OCI-LY7 (cell line): ENCODE measurements around the gene STEAP3. TPM values are rescaled to one million over a fixed set of nuclear protein-coding genes. Genes with fewer than 3 reads are reported as not detected.

ENCODE experiments used
- BruUV-seq: library from RNA; stranded (reverse); fragments of 400-500 nt; replicated peaks from 2 replicates; lab custom pipeline; 2021; lab: Mats Ljungman, UMichigan
- CTCF ChIA-PET: fragments of 300-600 bp; sonication (Branson Sonifier 250); formaldehyde crosslinking; loops from one replicate; lab custom pipeline; 2022; ENCODE audit warnings: antibody characterized with exemption; ENCODE audit not compliant: unreplicated experiment; lab: Charles Lee
- POLR2A ChIA-PET: fragments of 300-600 bp; sonication (Branson Sonifier 250); formaldehyde crosslinking; loops from one replicate; lab custom pipeline; 2022; ENCODE audit warnings: antibody characterized with exemption; lab: Charles Lee
- DNase-seq: peaks from one replicate; pipeline ENCODE4 v3.0.0-alpha.2; 2015; ENCODE audit warnings: low spot score
- H2AFZ ChIP-seq: fragments of 200-600 bp; sonication (generic), shearing (Covaris generic); 2 replicates; pipeline ENCODE4 v1.6.1; 2014; ENCODE audit warnings: mild to moderate bottlenecking, antibody characterized with exemption, low read length, moderate library complexity
- H3K27ac ChIP-seq: fragments of 200-600 bp; sonication (generic); 2 replicates; pipeline ENCODE4 v1.5.1; 2014; ENCODE audit warnings: mixed run types, low read depth, mild to moderate bottlenecking, moderate library complexity, low read length, inconsistent platforms; ENCODE audit not compliant: poor library complexity, severe bottlenecking
- H3K36me3 ChIP-seq: fragments of 200-600 bp; sonication (generic); 2 replicates; pipeline ENCODE4 v1.6.1; 2014; ENCODE audit warnings: mild to moderate bottlenecking, antibody characterized with exemption, low read length, moderate library complexity, mixed read lengths; ENCODE audit not compliant: insufficient read depth
- H3K4me1 ChIP-seq: fragments of 200-600 bp; sonication (generic); 2 replicates; pipeline ENCODE4 v1.5.1; 2014; ENCODE audit warnings: mild to moderate bottlenecking, low read length; ENCODE audit not compliant: insufficient read depth, poor library complexity, severe bottlenecking
- H3K4me2 ChIP-seq: fragments of 200-600 bp; sonication (generic); 2 replicates; pipeline ENCODE4 v1.6.1; 2014; ENCODE audit warnings: mild to moderate bottlenecking, low read length
- H3K4me3 ChIP-seq: fragments of 200-600 bp; sonication (generic); 2 replicates; pipeline ENCODE4 v1.5.1; 2014; ENCODE audit warnings: mild to moderate bottlenecking, low read depth, low read length; ENCODE audit not compliant: poor library complexity, severe bottlenecking
- H3K79me2 ChIP-seq: fragments of 200-600 bp; sonication (generic); 2 replicates; pipeline ENCODE4 v1.6.1; 2016; ENCODE audit warnings: low read depth, mild to moderate bottlenecking, low read length, moderate library complexity, mixed read lengths; ENCODE audit not compliant: insufficient read depth
- H3K9me2 ChIP-seq: fragments of 200-600 bp; sonication (generic); 2 replicates; pipeline ENCODE4 v1.6.1; 2016; ENCODE audit warnings: mild to moderate bottlenecking, low read length, mixed read lengths; ENCODE audit not compliant: insufficient read depth
- H3K9me3 ChIP-seq: fragments of 200-600 bp; sonication (generic); 2 replicates; pipeline ENCODE4 v1.6.1; 2014; ENCODE audit warnings: mild to moderate bottlenecking, mixed run types, low read length, mixed read lengths
- H4K20me1 ChIP-seq: fragments of 200-600 bp; sonication (generic); 2 replicates; pipeline ENCODE4 v1.6.1; 2014; ENCODE audit warnings: mild to moderate bottlenecking, antibody characterized with exemption, low read length, moderate library complexity, mixed read lengths; ENCODE audit not compliant: insufficient read depth
- EZH2phosphoT487 ChIP-seq: fragments of 200-600 bp; sonication (generic); IDR thresholded peaks from 2 replicates; pipeline ENCODE4 v1.6.1; 2018; ENCODE audit warnings: low read depth, borderline replicate concordance, mild to moderate bottlenecking, mixed run types, antibody characterized with exemption, low read length, moderate library complexity, mixed read lengths
- intact Hi-C: fragments of 100-400 bp; cut with micrococcal nuclease; formaldehyde crosslinking; loops from one replicate; pipeline ENCODE4 v1.10.0; 2022; ENCODE audit not compliant: unreplicated experiment
- total RNA-seq, 2 experiments: library from RNA; depleted of rRNA in 1 of 2; stranded (reverse); fragments of >200 nt in 1 of 2; shearing (Covaris generic) in 1 of 2; gene quantifications; 2 replicates each; pipeline ENCODE4 v1.2.3, GENCODE V29; 2014 to 2022
- TF ChIP-seq, protein P1 (sequence below): fragments of 200-600 bp; sonication (generic); conservative IDR thresholded peaks from 2 replicates; pipeline ENCODE4 v1.5.1; 2014; ENCODE audit warnings: mild to moderate bottlenecking, antibody characterized with exemption, low read length, moderate library complexity, mixed read lengths

The STEAP3 gene
- total RNA-seq, 2 experiments from 2014 or later, result not detected

DNA sequence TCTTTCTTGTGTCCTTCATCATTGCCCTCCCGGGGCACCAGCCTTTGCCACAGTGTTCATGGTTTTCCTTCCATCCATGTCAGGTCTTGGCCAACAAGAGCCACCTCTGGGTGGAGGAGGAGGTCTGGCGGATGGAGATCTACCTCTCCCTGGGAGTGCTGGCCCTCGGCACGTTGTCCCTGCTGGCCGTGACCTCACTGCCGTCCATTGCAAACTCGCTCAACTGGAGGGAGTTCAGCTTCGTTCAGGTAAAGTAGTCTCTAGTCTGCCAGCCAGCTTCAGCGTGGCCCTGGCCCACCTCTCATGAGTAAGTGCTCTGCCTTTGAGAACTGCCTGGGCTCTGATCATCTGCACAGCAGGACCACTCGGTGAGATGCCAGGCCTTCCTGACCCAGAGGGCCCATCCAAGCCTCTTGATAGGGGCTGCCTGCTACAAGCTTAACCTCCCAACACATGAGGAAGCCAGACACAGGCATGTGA, 31.0 kb downstream of the STEAP3 start:
- no peaks in the 10 kb centered on the region for H3K9me3 ChIP-seq

DNA sequence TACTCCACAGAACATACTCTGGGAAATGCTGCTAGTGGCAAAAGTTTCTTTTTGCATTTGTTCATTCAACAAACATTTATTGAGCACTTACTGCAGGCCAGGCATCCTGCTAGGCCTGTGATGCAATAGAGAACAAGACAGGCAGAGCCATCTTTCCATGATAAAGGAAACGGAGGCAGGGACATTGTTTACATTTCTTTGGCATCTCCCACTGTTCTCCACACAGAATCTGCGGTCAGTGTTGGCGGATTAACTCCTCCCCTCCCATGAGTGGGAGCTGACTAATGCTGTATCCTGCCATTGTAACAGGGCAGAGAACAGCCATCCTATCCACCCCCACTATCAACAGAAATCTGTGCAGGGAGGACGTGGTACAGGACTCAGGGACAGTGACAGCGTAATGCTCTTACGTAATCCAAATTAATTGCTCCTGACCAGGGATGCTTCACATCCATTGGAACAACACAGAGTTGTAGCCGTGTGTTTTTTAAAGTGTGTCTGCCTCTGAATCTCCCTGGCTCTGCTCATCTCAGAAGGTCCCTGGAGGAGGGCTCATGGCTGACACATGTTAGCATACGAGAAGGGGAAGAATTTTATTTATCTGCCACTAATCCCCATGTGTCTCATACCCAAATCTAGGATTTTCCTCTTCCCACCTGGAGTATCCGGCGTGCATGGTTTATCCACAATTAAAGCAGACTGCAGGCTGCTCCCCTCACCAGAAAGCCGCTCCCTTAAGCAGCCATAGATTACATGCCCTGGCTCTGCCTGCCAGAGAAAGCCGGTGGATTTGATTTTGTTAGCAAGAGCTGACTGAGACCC, 32.3 kb downstream of the STEAP3 start:
- H3K4me2 ChIP-seq, result no peak overlapping the region
- no TSS peak for BruUV-seq
- H3K9me3 ChIP-seq, result no peaks in the 10 kb centered on the region
- no peaks in the 10 kb centered on the region for H4K20me1 ChIP-seq
- no peak overlapping the region for H3K27ac ChIP-seq
- ChIA-PET CTCF (no interaction called here), POLR2A (no interaction called here)
- no peak overlapping the region for H3K4me3 ChIP-seq
- H3K79me2 ChIP-seq, result no peaks in the 10 kb centered on the region
- H3K4me1 ChIP-seq, result no peaks in the 10 kb centered on the region
- H3K36me3 ChIP-seq, result no peaks in the 10 kb centered on the region
- intact Hi-C loops, result no loop called here
- DNase-seq, result no peak
- no peak overlapping the region for H2AFZ ChIP-seq
- H3K9me2 ChIP-seq, result no peaks in the 10 kb centered on the region
- no peak for TF ChIP-seq EZH2phosphoT487
- TF ChIP-seq, protein P1, sequence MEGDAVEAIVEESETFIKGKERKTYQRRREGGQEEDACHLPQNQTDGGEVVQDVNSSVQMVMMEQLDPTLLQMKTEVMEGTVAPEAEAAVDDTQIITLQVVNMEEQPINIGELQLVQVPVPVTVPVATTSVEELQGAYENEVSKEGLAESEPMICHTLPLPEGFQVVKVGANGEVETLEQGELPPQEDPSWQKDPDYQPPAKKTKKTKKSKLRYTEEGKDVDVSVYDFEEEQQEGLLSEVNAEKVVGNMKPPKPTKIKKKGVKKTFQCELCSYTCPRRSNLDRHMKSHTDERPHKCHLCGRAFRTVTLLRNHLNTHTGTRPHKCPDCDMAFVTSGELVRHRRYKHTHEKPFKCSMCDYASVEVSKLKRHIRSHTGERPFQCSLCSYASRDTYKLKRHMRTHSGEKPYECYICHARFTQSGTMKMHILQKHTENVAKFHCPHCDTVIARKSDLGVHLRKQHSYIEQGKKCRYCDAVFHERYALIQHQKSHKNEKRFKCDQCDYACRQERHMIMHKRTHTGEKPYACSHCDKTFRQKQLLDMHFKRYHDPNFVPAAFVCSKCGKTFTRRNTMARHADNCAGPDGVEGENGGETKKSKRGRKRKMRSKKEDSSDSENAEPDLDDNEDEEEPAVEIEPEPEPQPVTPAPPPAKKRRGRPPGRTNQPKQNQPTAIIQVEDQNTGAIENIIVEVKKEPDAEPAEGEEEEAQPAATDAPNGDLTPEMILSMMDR, result no peak

More for the DNA sequence above, 31.0 kb downstream of the STEAP3 start:
- H3K4me1 ChIP-seq, result no peaks in the 10 kb centered on the region
- no TSS peak for BruUV-seq
- no peaks in the 10 kb centered on the region for H3K36me3 ChIP-seq
- H3K4me3 ChIP-seq, result no peak overlapping the region
- H2AFZ ChIP-seq, result no peak overlapping the region
- H3K4me2 ChIP-seq, result no peak overlapping the region
- intact Hi-C loops, result no loop called here
- TF ChIP-seq EZH2phosphoT487, result no peak
- TF ChIP-seq, protein P1, result no peak
- no peak for DNase-seq
- H3K27ac ChIP-seq, result no peak overlapping the region
- ChIA-PET POLR2A (interaction anchor here (0.6 kb wide), 1 partner anchor 126 kb away, joined by 4 read pairs; no protein-coding TSS in a partner anchor), CTCF (no interaction called here)
- H3K79me2 ChIP-seq, result no peaks in the 10 kb centered on the region
- H3K9me2 ChIP-seq, result no peaks in the 10 kb centered on the region
- no peaks in the 10 kb centered on the region for H4K20me1 ChIP-seq

DNA sequence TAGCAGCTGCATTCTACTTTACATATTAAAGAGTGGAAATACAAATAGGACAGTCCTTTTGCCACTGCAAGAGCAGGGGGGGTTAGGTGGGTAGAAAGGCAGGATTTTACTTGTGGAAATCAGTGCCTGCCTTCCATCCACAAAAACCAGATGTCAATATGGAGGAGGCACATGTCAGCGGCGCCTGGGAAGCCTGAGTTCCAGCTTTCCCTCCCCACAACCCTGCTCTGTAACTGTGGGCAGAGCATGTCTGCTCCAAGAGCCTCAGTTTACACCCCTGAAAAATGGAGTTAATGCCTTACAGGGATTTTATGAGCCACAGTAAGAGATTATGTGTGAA, 32.9 kb downstream of the STEAP3 start:
- Histone ChIP-seq H4K20me1 (no peaks in the 10 kb centered on the region), H3K9me2 (no peaks in the 10 kb centered on the region), H3K79me2 (no peaks in the 10 kb centered on the region), H3K4me1 (no peaks in the 10 kb centered on the region), H3K4me2 (no peak overlapping the region), H3K4me3 (no peak overlapping the region), H2AFZ (no peak overlapping the region), H3K27ac (no peak overlapping the region), H3K9me3 (no peaks in the 10 kb centered on the region), H3K36me3 (no peaks in the 10 kb centered on the region)
- ChIA-PET POLR2A (interaction anchor here (1.5 kb wide), 1 partner anchor 45 kb away, joined by 3 read pairs; no protein-coding TSS in a partner anchor), CTCF (no interaction called here)
- no TSS peak for BruUV-seq
- TF ChIP-seq EZH2phosphoT487, result no peak
- TF ChIP-seq, protein P1, result no peak
- no peak for DNase-seq
- intact Hi-C loops, result no loop called here
